ENCODE data around the gene PNLIPRP2. TPM values are rescaled to one million over a fixed set of nuclear protein-coding genes. Genes with fewer than 3 reads are reported as not detected.

Gene PNLIPRP2
- total RNA-seq, 2 experiments from 2014 or later: not detected

- Histone ChIP-seq H3K27ac (ENCODE audit: low read depth, low read length, poor library complexity, severe bottlenecking) (no peak within 1 kb of the TSS), H3K9me2 (ENCODE audit: insufficient read depth, low read length) (no peaks in the 10 kb centered on the region), H3K9me3 (ENCODE audit: low read length) (no peaks in the 10 kb centered on the region), H3K4me1 (ENCODE audit: insufficient read depth, low read length, poor library complexity, severe bottlenecking) (no peaks in the 10 kb centered on the region), H4K20me1 (ENCODE audit: insufficient read depth, low read length) (no peaks in the 10 kb centered on the region), H2AFZ (ENCODE audit: low read length) (no peak within 1 kb of the TSS), H3K79me2 (ENCODE audit: insufficient read depth, low read depth, low read length) (no peaks in the 10 kb centered on the region), H3K36me3 (ENCODE audit: insufficient read depth, low read length) (no peaks in the 10 kb centered on the region), H3K4me2 (ENCODE audit: low read length) (no peak within 1 kb of the TSS), H3K4me3 (ENCODE audit: low read depth, low read length, poor library complexity, severe bottlenecking) (no peak within 1 kb of the TSS)
- intact Hi-C loops (cut with micrococcal nuclease; ENCODE audit: unreplicated experiment): no loop called here
- TF ChIP-seq CTCF (conservative IDR thresholded peaks at IDR 0.05; ENCODE audit: low read length): no peak
- TF ChIP-seq EZH2phosphoT487 (IDR thresholded peaks at IDR 0.05; ENCODE audit: borderline replicate concordance, low read depth, low read length): no peak
- CTCF ChIA-PET (ENCODE audit: unreplicated experiment): no interaction called here
- no peak for DNase-seq (ENCODE audit: low spot score)
- POLR2A ChIA-PET: no interaction called here
- no TSS peak for BruUV-seq (replicated peaks)
These were observed 29.9 kb upstream of the PNLIPRP2 start, which contains the start of gene PNLIPRP1 for GRCh38 chr10:116590590-116591444. Gene PNLIPRP1 (plus strand): TSS chr10:116590959. CDS start chr10:116591130, 171 bp downstream.

- Histone ChIP-seq H3K9me2 (ENCODE audit: insufficient read depth, low read length) (no peaks in the 10 kb centered on the region), H3K9me3 (ENCODE audit: low read length) (no peaks in the 10 kb centered on the region), H3K27ac (ENCODE audit: low read depth, low read length, poor library complexity, severe bottlenecking) (no peak overlapping the region), H3K79me2 (ENCODE audit: insufficient read depth, low read depth, low read length) (no peaks in the 10 kb centered on the region), H3K36me3 (ENCODE audit: insufficient read depth, low read length) (no peaks in the 10 kb centered on the region), H2AFZ (ENCODE audit: low read length) (no peak overlapping the region), H3K4me3 (ENCODE audit: low read depth, low read length, poor library complexity, severe bottlenecking) (no peak overlapping the region), H3K4me1 (ENCODE audit: insufficient read depth, low read length, poor library complexity, severe bottlenecking) (no peaks in the 10 kb centered on the region), H4K20me1 (ENCODE audit: insufficient read depth, low read length) (no peaks in the 10 kb centered on the region), H3K4me2 (ENCODE audit: low read length) (no peak overlapping the region)
- ChIA-PET CTCF (ENCODE audit: unreplicated experiment) (no interaction called here), POLR2A (interaction anchor here (0.7 kb wide), 2 partner anchors 72 to 105 kb away, joined by 3 to 5 read pairs; no protein-coding TSS in a partner anchor)
- BruUV-seq (replicated peaks): no TSS peak
- TF ChIP-seq CTCF (conservative IDR thresholded peaks at IDR 0.05; ENCODE audit: low read length) (no peak), EZH2phosphoT487 (IDR thresholded peaks at IDR 0.05; ENCODE audit: borderline replicate concordance, low read depth, low read length) (no peak)
- no peak for DNase-seq (ENCODE audit: low spot score)
- intact Hi-C loops (cut with micrococcal nuclease; ENCODE audit: unreplicated experiment): no loop called here
These were observed 27.5 kb upstream of the PNLIPRP2 start for GRCh38 chr10:116593139-116593740.
